ENCODE data around the gene ASIC2. TPM values are rescaled to one million over a fixed set of nuclear protein-coding genes. Genes with fewer than 3 reads are reported as not detected.
A peak's percentile ranks its signal among the peaks of the same experiment; 100 is the strongest.

ASIC2 gene
- total and polyA plus RNA-seq, 2 donors from 2014 or later, result 0.60 to 2.9 TPM

- Histone ChIP-seq H3K27me3 (ENCODE audit: control insufficient read depth, insufficient read depth, low read length) (no peaks in the 10 kb centered on the region), H3K36me3 (ENCODE audit: control insufficient read depth in 2 of 3, insufficient read depth in 3 of 3, low read length in 3 of 3) (no peaks in the 10 kb centered on the region), H3K4me1 (ENCODE audit: control insufficient read depth in 2 of 3, insufficient read depth in 2 of 3, low read depth in 1 of 3, low read length in 3 of 3) (no peaks in the 10 kb centered on the region), H3K27ac (ENCODE audit: low read depth in 2 of 2, low read length in 2 of 2) (no peak overlapping the region), H3K4me3 (ENCODE audit: low read length in 3 of 3) (no peak overlapping the region), H3K9me3 (ENCODE audit: control insufficient read depth in 2 of 3, insufficient read depth in 1 of 3, low read length in 3 of 3) (no peaks in the 10 kb centered on the region), H3K9ac (ENCODE audit: low read length in 3 of 3) (no peak overlapping the region)
- intact Hi-C loops (cut with DNase I), result no loop called here
- FAIRE-seq, result no peak
- no peak for TF ChIP-seq CTCF (IDR thresholded peaks at IDR 0.05; ENCODE audit: borderline replicate concordance, extremely low read depth, insufficient read depth)
- peak in 4 of 5 donors; percentile 66 to 87 (median 80) for DNase-seq
Observed at GRCh38 chr17:33142705-33143299, 150.3 kb downstream of the ASIC2 start.

GRCh38 chr17:33140413-33141099, 152.5 kb downstream of the ASIC2 start:
- Histone ChIP-seq H3K4me3 (ENCODE audit: low read length in 3 of 3) (no peak overlapping the region), H3K9me3 (ENCODE audit: control insufficient read depth in 2 of 3, insufficient read depth in 1 of 3, low read length in 3 of 3) (no peaks in the 10 kb centered on the region), H3K27ac (ENCODE audit: low read depth in 2 of 2, low read length in 2 of 2) (no peak overlapping the region), H3K9ac (ENCODE audit: low read length in 3 of 3) (no peak overlapping the region), H3K4me1 (ENCODE audit: control insufficient read depth in 2 of 3, insufficient read depth in 2 of 3, low read depth in 1 of 3, low read length in 3 of 3) (no peaks in the 10 kb centered on the region), H3K27me3 (ENCODE audit: control insufficient read depth, insufficient read depth, low read length) (no peaks in the 10 kb centered on the region), H3K36me3 (ENCODE audit: control insufficient read depth in 2 of 3, insufficient read depth in 3 of 3, low read length in 3 of 3) (no peaks in the 10 kb centered on the region)
- DNase-seq, result no peak
- intact Hi-C loops (cut with DNase I), result no loop called here
- no peak for TF ChIP-seq CTCF (IDR thresholded peaks at IDR 0.05; ENCODE audit: borderline replicate concordance, extremely low read depth, insufficient read depth)
- FAIRE-seq, result no peak

- H3K9ac ChIP-seq (ENCODE audit: low read length in 3 of 3), result no peak overlapping the region
- no peak for DNase-seq
- H3K4me1 ChIP-seq (ENCODE audit: control insufficient read depth in 2 of 3, insufficient read depth in 2 of 3, low read depth in 1 of 3, low read length in 3 of 3), result no peaks in the 10 kb centered on the region
- intact Hi-C loops (cut with DNase I), result no loop called here
- H3K36me3 ChIP-seq (ENCODE audit: control insufficient read depth in 2 of 3, insufficient read depth in 3 of 3, low read length in 3 of 3), result no peaks in the 10 kb centered on the region
- no peak for FAIRE-seq
- H3K4me3 ChIP-seq (ENCODE audit: low read length in 3 of 3), result no peak overlapping the region
- no peak for TF ChIP-seq CTCF (IDR thresholded peaks at IDR 0.05; ENCODE audit: borderline replicate concordance, extremely low read depth, insufficient read depth)
- no peak overlapping the region for H3K27ac ChIP-seq (ENCODE audit: low read depth in 2 of 2, low read length in 2 of 2)
- no peaks in the 10 kb centered on the region for H3K9me3 ChIP-seq (ENCODE audit: control insufficient read depth in 2 of 3, insufficient read depth in 1 of 3, low read length in 3 of 3)
- H3K27me3 ChIP-seq (ENCODE audit: control insufficient read depth, insufficient read depth, low read length), result no peaks in the 10 kb centered on the region
Observed at GRCh38 chr17:33138627-33139026, 154.5 kb downstream of the ASIC2 start.

All from kidney (tissue), 14 donors.